ENCODE data around the gene ATP13A3.

- TF ChIP-seq CTCF (IDR thresholded peaks at IDR 0.05), result no peak
- TF ChIP-seq POLR2A (IDR thresholded peaks at IDR 0.05), result no peak
Observed at GRCh38 chr3:194407423-194407822, 79.4 kb downstream of the ATP13A3 start.
